Sigmoid colon (tissue), 7 donors: Measurements from ENCODE around the gene ALMS1. TPM values are rescaled to one million over a fixed set of nuclear protein-coding genes. Genes with fewer than 3 reads are reported as not detected.

Experiments used
- DNase-seq: peaks from one replicate; pipeline ENCODE4 v3.0.0-alpha.2; 2019
- H3K27ac ChIP-seq, 4 donors: fragments of 200-600 bp; sonication (generic); one replicate each; pipeline ENCODE4 v1.5.1; 2016 to 2019; ENCODE audit warnings: mild to moderate bottlenecking in 1 of 4
- H3K27me3 ChIP-seq, 3 donors: fragments of 200-600 bp; sonication (generic); one replicate each; pipeline ENCODE4 v1.5.1; 2019; ENCODE audit warnings: mild to moderate bottlenecking in 1 of 3
- H3K36me3 ChIP-seq, 4 donors: fragments of 200-600 bp; sonication (generic); one replicate each; pipeline ENCODE4 v1.5.1; 2016 to 2019
- H3K4me1 ChIP-seq, 4 donors: fragments of 200-600 bp; sonication (generic); one replicate each; pipeline ENCODE4 v1.5.1; 2017 to 2019
- H3K4me3 ChIP-seq, 4 donors: fragments of 200-600 bp; sonication (generic); one replicate each; pipeline ENCODE4 v1.5.1; 2017 to 2019; ENCODE audit warnings: mild to moderate bottlenecking in 2 of 4, moderate library complexity in 1 of 4
- H3K9me3 ChIP-seq, 4 donors: fragments of 200-600 bp in 3 of 4; sonication (generic) in 3 of 4; one replicate each; pipeline versions ENCODE4 v1.5.1 to v1.6.1; 2013 to 2019
- EP300 ChIP-seq, 4 donors: sonication (generic); formaldehyde crosslinking; IDR thresholded peaks; one replicate each; pipeline ENCODE4 v1.6.1; 2017; ENCODE audit warnings: antibody characterized with exemption in 4 of 4
- POLR2A ChIP-seq, 2 donors: fragments of 450-650 bp; IDR thresholded peaks; one replicate each; pipeline ENCODE4 v1.6.1; 2016; ENCODE audit warnings: antibody characterized with exemption in 2 of 2, mild to moderate bottlenecking in 2 of 2, moderate library complexity in 2 of 2
- POLR2AphosphoS5 ChIP-seq, 4 donors: sonication (generic); formaldehyde crosslinking; IDR thresholded peaks; one replicate each; pipeline ENCODE4 v1.6.1; 2017; ENCODE audit warnings: antibody characterized with exemption in 4 of 4
- WGBS, 2 donors: extraction: QIAGEN DNeasy Blood & Tissue Kit; methylation state at CpG; one replicate each; pipeline ENCODE4 v1.1.7; 2013; 5-methylcytosine and 5-hydroxymethylcytosine counted together
- intact Hi-C: fragments of 100-400 bp; cut with DNase I; formaldehyde crosslinking; loops from one replicate; pipeline ENCODE4 v1.15.1; 2023
- polyA plus RNA-seq, 3 donors: library from polyadenylated mRNA; stranded (reverse); fragments of 200-250 nt; gene quantifications; one replicate each; pipeline ENCODE4 v1.2.3, GENCODE V29; 2013
- total RNA-seq, 4 donors: library from RNA; depleted of rRNA; stranded (reverse); fragments of >200 nt; gene quantifications; one replicate each; pipeline ENCODE4 v1.1.0, GENCODE V29; 2016
- TF ChIP-seq, protein P1 (sequence below), 4 experiments: fragments of 450-650 bp in 3 of 4; fragments of 200-600 bp in 1 of 4; IDR thresholded peaks; one replicate each; pipeline ENCODE4 v1.5.1; 2016 to 2019; ENCODE audit warnings: antibody characterized with exemption in 4 of 4, mild to moderate bottlenecking in 3 of 4, moderate library complexity in 2 of 4
- donor health status: healthy with polysubstance abuse.
- donor health status: Bipolar disorder and iron deficiency.
- donor health status: healthy.

Gene ALMS1
- total and polyA plus RNA-seq, 7 donors: 3.5 to 47.6 (median 29.3) TPM

DNA sequence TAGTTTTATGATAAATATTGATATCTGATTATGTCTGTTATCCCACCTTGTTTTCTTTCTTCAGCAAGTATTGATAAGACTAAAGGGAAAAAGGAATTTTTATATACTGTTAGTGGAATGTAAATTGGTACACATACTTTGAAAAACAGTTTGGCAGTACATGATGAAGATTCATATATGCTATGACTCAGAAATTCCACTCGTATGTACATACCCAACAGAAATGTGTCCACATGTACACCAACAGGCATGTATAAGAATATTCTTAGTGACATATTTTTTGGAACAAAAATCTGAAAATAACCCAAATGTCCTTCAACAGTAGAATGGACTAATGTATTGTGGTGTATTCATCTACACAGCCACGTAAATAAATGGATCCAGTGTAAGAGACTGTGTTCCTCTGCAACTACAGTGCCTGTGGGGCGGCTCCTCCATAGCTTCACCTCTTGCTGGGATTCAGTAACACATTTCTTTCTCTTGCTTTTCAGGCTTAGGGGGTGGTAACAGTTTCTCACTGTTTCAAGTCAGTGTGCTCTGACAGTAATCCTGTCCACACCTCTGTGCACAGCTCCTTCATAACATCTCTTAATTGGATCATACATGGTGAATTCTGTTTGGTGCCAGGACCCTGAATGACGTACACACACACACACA is 35.5 kb upstream of the ALMS1 start:
- Histone ChIP-seq H3K9me3 (no peaks in the 10 kb centered on the region), H3K27me3 (peaks cover 0 to 5% (median 0%) of the 10 kb centered on the region in 3 donors), H3K36me3 (no peaks in the 10 kb centered on the region), H3K4me1 (no peaks in the 10 kb centered on the region), H3K27ac (no peak overlapping the region), H3K4me3 (no peak overlapping the region)
- 77 to 81% methylated on average over 4 of the region's 4 CpGs for WGBS, 2 donors
- intact Hi-C loops: no loop called here
- no peak for DNase-seq
- TF ChIP-seq POLR2A (IDR thresholded peaks at IDR 0.05) (no peak), EP300 (IDR thresholded peaks at IDR 0.05) (no peak), POLR2AphosphoS5 (IDR thresholded peaks at IDR 0.05) (no peak)
- TF ChIP-seq, protein P1, sequence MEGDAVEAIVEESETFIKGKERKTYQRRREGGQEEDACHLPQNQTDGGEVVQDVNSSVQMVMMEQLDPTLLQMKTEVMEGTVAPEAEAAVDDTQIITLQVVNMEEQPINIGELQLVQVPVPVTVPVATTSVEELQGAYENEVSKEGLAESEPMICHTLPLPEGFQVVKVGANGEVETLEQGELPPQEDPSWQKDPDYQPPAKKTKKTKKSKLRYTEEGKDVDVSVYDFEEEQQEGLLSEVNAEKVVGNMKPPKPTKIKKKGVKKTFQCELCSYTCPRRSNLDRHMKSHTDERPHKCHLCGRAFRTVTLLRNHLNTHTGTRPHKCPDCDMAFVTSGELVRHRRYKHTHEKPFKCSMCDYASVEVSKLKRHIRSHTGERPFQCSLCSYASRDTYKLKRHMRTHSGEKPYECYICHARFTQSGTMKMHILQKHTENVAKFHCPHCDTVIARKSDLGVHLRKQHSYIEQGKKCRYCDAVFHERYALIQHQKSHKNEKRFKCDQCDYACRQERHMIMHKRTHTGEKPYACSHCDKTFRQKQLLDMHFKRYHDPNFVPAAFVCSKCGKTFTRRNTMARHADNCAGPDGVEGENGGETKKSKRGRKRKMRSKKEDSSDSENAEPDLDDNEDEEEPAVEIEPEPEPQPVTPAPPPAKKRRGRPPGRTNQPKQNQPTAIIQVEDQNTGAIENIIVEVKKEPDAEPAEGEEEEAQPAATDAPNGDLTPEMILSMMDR (IDR thresholded peaks at IDR 0.05): no peak

DNA sequence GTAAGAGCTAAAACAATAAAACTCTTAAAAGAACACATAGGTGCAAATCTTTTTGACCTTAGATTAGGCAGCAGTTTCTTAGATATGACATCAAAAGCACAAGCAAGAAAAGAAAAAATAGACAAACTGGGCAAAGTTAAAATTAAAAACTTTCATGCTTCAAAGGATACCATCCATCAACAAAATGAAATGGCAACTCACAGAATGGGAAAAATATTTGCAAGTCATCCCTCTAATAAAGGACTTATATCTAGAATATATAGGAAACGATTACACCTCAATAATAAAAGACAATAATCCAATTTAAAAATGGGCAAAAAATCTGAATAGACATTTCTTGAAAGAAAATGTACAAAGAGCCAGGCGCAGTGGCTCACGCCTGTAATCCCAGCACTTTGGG is 29.5 kb upstream of the ALMS1 start:
- WGBS, 2 donors: 88 to 91% methylated on average over 3 of the region's 3 CpGs
- Histone ChIP-seq H3K4me3 (no peak overlapping the region), H3K9me3 (no peaks in the 10 kb centered on the region), H3K36me3 (no peaks in the 10 kb centered on the region), H3K4me1 (no peaks in the 10 kb centered on the region), H3K27ac (no peak overlapping the region), H3K27me3 (peaks cover 0 to 5% (median 0%) of the 10 kb centered on the region in 3 donors)
- TF ChIP-seq EP300 (IDR thresholded peaks at IDR 0.05) (no peak), POLR2AphosphoS5 (IDR thresholded peaks at IDR 0.05) (no peak), POLR2A (IDR thresholded peaks at IDR 0.05) (no peak)
- TF ChIP-seq, protein P1 (IDR thresholded peaks at IDR 0.05): no peak
- DNase-seq: no peak
- intact Hi-C loops: no loop called here

- Histone ChIP-seq H3K4me1 (no peaks in the 10 kb centered on the region), H3K9me3 (no peaks in the 10 kb centered on the region), H3K4me3 (no peak overlapping the region), H3K36me3 (no peaks in the 10 kb centered on the region), H3K27me3 (no peaks in the 10 kb centered on the region), H3K27ac (no peak overlapping the region)
- intact Hi-C loops: no loop called here
- TF ChIP-seq, protein P1 (IDR thresholded peaks at IDR 0.05): peak in 1 of 4 experiments; percentile 11
- no peak for TF ChIP-seq EP300 (IDR thresholded peaks at IDR 0.05)
- no peak for DNase-seq
- WGBS, 2 donors: 20 to 22% methylated on average over 2 of the region's 2 CpGs
Measured at GRCh38 chr2:73359915-73360697, 25.5 kb upstream of the ALMS1 start.

DNA sequence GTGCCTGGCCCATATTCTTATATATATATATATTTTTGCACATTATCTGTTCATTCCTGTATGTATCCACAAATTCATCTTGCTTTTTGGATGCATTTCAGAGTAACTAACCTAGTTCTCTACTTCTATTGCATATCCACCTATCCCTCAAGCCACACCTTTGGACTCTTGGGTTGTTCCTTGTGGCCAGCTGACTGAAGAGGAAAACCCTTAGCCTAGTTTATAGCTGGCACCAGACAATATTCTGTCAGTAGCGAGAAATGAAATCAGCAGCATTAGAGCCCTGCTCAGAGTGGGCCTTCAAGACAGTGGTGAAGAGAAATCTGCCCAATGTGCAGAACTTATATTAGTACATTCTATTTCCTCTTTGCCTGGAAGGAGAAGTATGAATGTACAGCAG is 19.6 kb upstream of the ALMS1 start:
- no peak for DNase-seq
- Histone ChIP-seq H3K4me1 (no peaks in the 10 kb centered on the region), H3K36me3 (no peaks in the 10 kb centered on the region), H3K27ac (no peak overlapping the region), H3K4me3 (no peak overlapping the region), H3K27me3 (no peaks in the 10 kb centered on the region), H3K9me3 (no peaks in the 10 kb centered on the region)
- TF ChIP-seq POLR2AphosphoS5 (IDR thresholded peaks at IDR 0.05) (no peak), POLR2A (IDR thresholded peaks at IDR 0.05) (no peak), EP300 (IDR thresholded peaks at IDR 0.05) (no peak)
- TF ChIP-seq, protein P1 (IDR thresholded peaks at IDR 0.05): no peak
- 52 to 83% methylated on average over 1 of the region's 1 CpG for WGBS, 2 donors
- intact Hi-C loops: no loop called here
